ENCODE results near the gene RAB22A.

- TF ChIP-seq PATZ1 (CRISPR knock-in tag; IDR thresholded peaks at IDR 0.05; ENCODE audit: borderline replicate concordance) (no peak), CSDC2 (CRISPR knock-in tag; IDR thresholded peaks at IDR 0.05) (no peak), ZFP30 (CRISPR knock-in tag; IDR thresholded peaks at IDR 0.05) (no peak), RARB (CRISPR knock-in tag; IDR thresholded peaks at IDR 0.05) (no peak), ESRRG (CRISPR knock-in tag; IDR thresholded peaks at IDR 0.05) (no peak), TOX (CRISPR knock-in tag; IDR thresholded peaks at IDR 0.05; ENCODE audit: borderline replicate concordance) (no peak), CREB5 (CRISPR knock-in tag; IDR thresholded peaks at IDR 0.05; ENCODE audit: low read depth) (no peak), TSHZ2 (CRISPR knock-in tag; IDR thresholded peaks at IDR 0.05) (no peak), POU6F1 (CRISPR knock-in tag; IDR thresholded peaks at IDR 0.05; ENCODE audit: borderline replicate concordance, low read depth) (no peak), BACH2 (CRISPR knock-in tag; IDR thresholded peaks at IDR 0.05; ENCODE audit: borderline replicate concordance) (no peak), SNAI2 (CRISPR knock-in tag; IDR thresholded peaks at IDR 0.05) (no peak)
Measured at GRCh38 chr20:58401162-58401561, 91.6 kb downstream of the RAB22A start.

Data from SK-N-SH treated with all-trans-retinoic acid at 6 μM for 48 hours (cell line).